Measurements from ENCODE around the gene SNCB. TPM values are rescaled to one million over a fixed set of nuclear protein-coding genes. Genes with fewer than 3 reads are reported as not detected.

Gene SNCB
- total and polyA plus RNA-seq, 2 of the 4 experiments (the other 2 are of a cell fraction): 0.41 TPM; not detected in 1

GRCh38 chr5:176596069-176596644 lies 34.2 kb downstream of the SNCB start:
- Histone ChIP-seq H3K9me1 (ENCODE audit: insufficient read depth, low read length) (no peaks in the 10 kb centered on the region), H3K9me3 (ENCODE audit: control insufficient read depth, insufficient read depth, low read length) (no peaks in the 10 kb centered on the region), H3K27me3 (ENCODE audit: control insufficient read depth, insufficient read depth, low read length) (no peaks in the 10 kb centered on the region), H2AK9ac (replicated peaks; ENCODE audit: low read depth, low read length, poor library complexity) (no peak overlapping the region), H2BK120ac (ENCODE audit: low read depth, low read length) (no peak overlapping the region), H2BK20ac (ENCODE audit: low read depth, low read length) (no peak overlapping the region), H4K8ac (ENCODE audit: low read depth in 2 of 2, low read length in 2 of 2) (no peak overlapping the region), H3K23ac (ENCODE audit: low read depth, low read length) (no peak overlapping the region), H4K91ac (ENCODE audit: insufficient read depth, low read depth, low read length) (no peak overlapping the region), H3K4ac (ENCODE audit: low read depth, low read length) (no peak overlapping the region), H2BK15ac (ENCODE audit: low read depth, low read length) (no peak overlapping the region), H2AFZ (replicated peaks; ENCODE audit: low read length, poor library complexity) (no peak overlapping the region), H2BK5ac (ENCODE audit: low read depth, low read length, poor library complexity, severe bottlenecking) (no peak overlapping the region), H4K5ac (ENCODE audit: low read depth, low read length) (no peak overlapping the region), H3K79me1 (ENCODE audit: low read depth in 1 of 2, low read length in 2 of 2) (no peaks in the 10 kb centered on the region), H3K27ac (ENCODE audit: insufficient read depth, low read length) (no peak overlapping the region), H3K36me3 (ENCODE audit: control insufficient read depth, insufficient read depth, low read length) (no peaks in the 10 kb centered on the region; the same call in 1 of the 2 replicates), H3K56ac (ENCODE audit: extremely low read depth, insufficient read depth, low read length) (no peak overlapping the region), H4K20me1 (ENCODE audit: insufficient read depth, low read length) (no peaks in the 10 kb centered on the region), H3K9ac (ENCODE audit: low read depth, low read length) (no peak overlapping the region), H3K4me1 (ENCODE audit: control insufficient read depth, insufficient read depth, low read length) (no peaks in the 10 kb centered on the region), H2AK5ac (ENCODE audit: low read depth, low read length) (no peak overlapping the region), H3K14ac (replicated peaks; ENCODE audit: low read depth, low read length) (no peak overlapping the region), H3K4me3 (ENCODE audit: insufficient read depth, low read depth, low read length) (no peak overlapping the region), H3K4me2 (ENCODE audit: low read depth, low read length) (no peak overlapping the region), H3K18ac (ENCODE audit: low read depth, low read length) (no peak overlapping the region)
- no peak for DNase-seq
- intact Hi-C loops (cut with micrococcal nuclease) (no loop called here), in situ Hi-C loops (cut with MboI; ENCODE audit: low sequenced_read_pairs) (no loop called here), dilution Hi-C loops (cut with HindIII; ENCODE audit: low sequenced_read_pairs, unreplicated experiment) (no loop called here)
- TF ChIP-seq BHLHE40 (IDR thresholded peaks at IDR 0.05; ENCODE audit: low read depth, low read length): no peak
- no peak for TF ChIP-seq CTCF (conservative IDR thresholded peaks at IDR 0.05; ENCODE audit: low read depth, low read length)
- WGBS, 2 experiments (ENCODE audit: extremely low coverage in 2 of 2, insufficient read length in 1 of 2): 100% methylated on average over 7 of the region's 23 CpGs; no CpG with 5 or more reads in 1 of the 2 experiments
- ChIA-PET CTCF (no interaction called here), POLR2A (ENCODE audit: unreplicated experiment) (no interaction called here)
- no peak for ATAC-seq (ENCODE audit: low read depth)
- no TSS peak for BruUV-seq (replicated peaks)

Measured in IMR-90 (cell line).